Measurements from ENCODE around the gene VAC14. TPM values are rescaled to one million over a fixed set of nuclear protein-coding genes. Genes with fewer than 3 reads are reported as not detected.

The VAC14 gene
- polyA plus RNA-seq, 2 of the 4 experiments (the other 2 are of a cell fraction): 25.3 to 27.0 TPM

GRCh38 chr16:70726892-70727361 lies 74.0 kb downstream of the VAC14 start:
- no peak overlapping the region for H3K4me3 ChIP-seq
- DNase-seq (ENCODE audit: low read depth in 1 of 2, low spot score in 1 of 2) (no peak), ATAC-seq (no peak), FAIRE-seq (no peak)
- H3K4me2 ChIP-seq: no peak overlapping the region
- no peaks in the 10 kb centered on the region for H3K4me1 ChIP-seq
- 96% methylated on average over 9 of the region's 9 CpGs for WGBS (ENCODE audit: missing lambda C conversion rate)
- no peaks in the 10 kb centered on the region for H3K9me3 ChIP-seq
- TF ChIP-seq KDM1A (IDR thresholded peaks at IDR 0.05; ENCODE audit: low read depth): no peak
- CTCF ChIA-PET: interaction anchor here (1.4 to 2.1 kb wide), 4 partner anchors 11 to 45 kb away, joined by 5 to 9 read pairs (median 6); no protein-coding TSS in a partner anchor
- H3K27ac ChIP-seq: no peak overlapping the region
- POLR2A ChIA-PET: no interaction called here

DNA sequence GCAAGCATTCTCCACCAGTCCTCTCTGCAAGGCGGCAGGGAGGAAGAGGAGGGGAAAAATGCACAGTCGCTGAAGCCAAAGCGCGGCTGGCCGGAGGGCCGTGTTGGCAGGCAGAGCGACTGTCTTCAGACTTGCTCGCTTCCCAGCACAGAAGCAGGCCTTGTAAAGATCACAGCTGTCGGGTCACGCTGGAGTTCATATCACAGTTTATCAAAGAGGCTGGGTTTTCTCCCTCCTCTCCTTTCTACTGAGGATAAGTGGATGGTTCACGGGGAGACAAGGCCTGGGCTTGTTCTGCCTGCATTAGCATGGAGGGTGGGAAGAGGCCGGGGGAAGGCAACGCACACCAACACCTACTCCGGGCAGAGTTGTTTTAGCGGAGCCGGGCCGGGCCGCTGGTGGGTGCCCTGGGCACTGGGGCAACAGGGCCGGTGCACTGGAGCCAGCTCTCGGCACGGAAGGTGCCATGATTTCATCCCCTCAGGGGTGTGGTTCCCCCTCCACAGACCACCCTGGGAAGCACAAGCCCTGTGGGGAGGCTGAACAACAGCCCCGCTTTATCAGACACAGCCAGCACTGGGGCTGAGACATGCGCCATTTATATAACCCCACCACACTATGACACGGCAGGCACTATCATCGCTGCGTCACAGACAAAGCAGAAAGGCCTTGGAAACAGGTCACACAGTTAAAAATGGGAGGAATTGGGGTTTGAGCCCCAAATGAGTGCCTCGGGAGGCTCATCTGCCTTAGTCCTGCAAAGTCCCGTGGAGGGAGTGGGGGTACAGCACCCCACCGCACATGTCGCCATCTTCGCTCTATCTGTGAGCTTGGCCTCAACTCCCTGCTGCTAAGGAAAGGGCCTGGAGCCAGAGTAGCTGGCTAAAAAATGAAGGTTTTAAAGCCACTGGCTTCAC lies 74.8 kb downstream of the VAC14 start:
- Histone ChIP-seq H3K9me3 (no peaks in the 10 kb centered on the region), H3K4me2 (no peak overlapping the region), H3K4me1 (no peaks in the 10 kb centered on the region), H3K27ac (no peak overlapping the region), H3K4me3 (no peak overlapping the region)
- FAIRE-seq (no peak), ATAC-seq (no peak), DNase-seq (ENCODE audit: low read depth in 1 of 2, low spot score in 1 of 2) (no peak)
- TF ChIP-seq HOXB13 (CRISPR knock-in tag; IDR thresholded peaks at IDR 0.05; ENCODE audit: low read depth): no peak
- TF ChIP-seq CHD2 (IDR thresholded peaks at IDR 0.05; ENCODE audit: low read length, partially characterized antibody): no peak
- no peak for TF ChIP-seq ESRRA (IDR thresholded peaks at IDR 0.05; ENCODE audit: borderline replicate concordance, low read length)
- TF ChIP-seq CHD4 (IDR thresholded peaks at IDR 0.05; ENCODE audit: borderline replicate concordance): no peak
- no peak for TF ChIP-seq HOXB5 (CRISPR knock-in tag; IDR thresholded peaks at IDR 0.05)
- no peak for TF ChIP-seq JUN (IDR thresholded peaks at IDR 0.05)
- no peak for TF ChIP-seq BHLHE40 (IDR thresholded peaks at IDR 0.05; ENCODE audit: low read depth, low read length)
- no peak for TF ChIP-seq ZSCAN20 (CRISPR knock-in tag; IDR thresholded peaks at IDR 0.05)
- no peak for TF ChIP-seq RNF2 (IDR thresholded peaks at IDR 0.05; ENCODE audit: borderline replicate concordance, low read depth)
- TF ChIP-seq, protein P1, sequence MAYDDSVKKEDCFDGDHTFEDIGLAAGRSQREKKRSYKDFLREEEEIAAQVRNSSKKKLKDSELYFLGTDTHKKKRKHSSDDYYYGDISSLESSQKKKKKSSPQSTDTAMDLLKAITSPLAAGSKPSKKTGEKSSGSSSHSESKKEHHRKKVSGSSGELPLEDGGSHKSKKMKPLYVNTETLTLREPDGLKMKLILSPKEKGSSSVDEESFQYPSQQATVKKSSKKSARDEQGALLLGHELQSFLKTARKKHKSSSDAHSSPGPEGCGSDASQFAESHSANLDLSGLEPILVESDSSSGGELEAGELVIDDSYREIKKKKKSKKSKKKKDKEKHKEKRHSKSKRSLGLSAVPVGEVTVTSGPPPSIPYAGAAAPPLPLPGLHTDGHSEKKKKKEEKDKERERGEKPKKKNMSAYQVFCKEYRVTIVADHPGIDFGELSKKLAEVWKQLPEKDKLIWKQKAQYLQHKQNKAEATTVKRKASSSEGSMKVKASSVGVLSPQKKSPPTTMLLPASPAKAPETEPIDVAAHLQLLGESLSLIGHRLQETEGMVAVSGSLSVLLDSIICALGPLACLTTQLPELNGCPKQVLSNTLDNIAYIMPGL (CRISPR knock-in tag; IDR thresholded peaks at IDR 0.05; ENCODE audit: borderline replicate concordance): no peak
- no peak for TF ChIP-seq SREBF2 (IDR thresholded peaks at IDR 0.05)
- no peak for TF ChIP-seq KDM5A (IDR thresholded peaks at IDR 0.05)
- TF ChIP-seq CEBPB (IDR thresholded peaks at IDR 0.05): no peak
- no peak for TF ChIP-seq PBX3 (IDR thresholded peaks at IDR 0.05)
- CTCF ChIA-PET: interaction anchor here (1.1 to 2.1 kb wide), 6 partner anchors 8 to 46 kb away, joined by 3 to 9 read pairs (median 6); no protein-coding TSS in a partner anchor
- WGBS (ENCODE audit: missing lambda C conversion rate): 96% methylated on average over 31 of the region's 31 CpGs
- POLR2A ChIA-PET: no interaction called here

DNA sequence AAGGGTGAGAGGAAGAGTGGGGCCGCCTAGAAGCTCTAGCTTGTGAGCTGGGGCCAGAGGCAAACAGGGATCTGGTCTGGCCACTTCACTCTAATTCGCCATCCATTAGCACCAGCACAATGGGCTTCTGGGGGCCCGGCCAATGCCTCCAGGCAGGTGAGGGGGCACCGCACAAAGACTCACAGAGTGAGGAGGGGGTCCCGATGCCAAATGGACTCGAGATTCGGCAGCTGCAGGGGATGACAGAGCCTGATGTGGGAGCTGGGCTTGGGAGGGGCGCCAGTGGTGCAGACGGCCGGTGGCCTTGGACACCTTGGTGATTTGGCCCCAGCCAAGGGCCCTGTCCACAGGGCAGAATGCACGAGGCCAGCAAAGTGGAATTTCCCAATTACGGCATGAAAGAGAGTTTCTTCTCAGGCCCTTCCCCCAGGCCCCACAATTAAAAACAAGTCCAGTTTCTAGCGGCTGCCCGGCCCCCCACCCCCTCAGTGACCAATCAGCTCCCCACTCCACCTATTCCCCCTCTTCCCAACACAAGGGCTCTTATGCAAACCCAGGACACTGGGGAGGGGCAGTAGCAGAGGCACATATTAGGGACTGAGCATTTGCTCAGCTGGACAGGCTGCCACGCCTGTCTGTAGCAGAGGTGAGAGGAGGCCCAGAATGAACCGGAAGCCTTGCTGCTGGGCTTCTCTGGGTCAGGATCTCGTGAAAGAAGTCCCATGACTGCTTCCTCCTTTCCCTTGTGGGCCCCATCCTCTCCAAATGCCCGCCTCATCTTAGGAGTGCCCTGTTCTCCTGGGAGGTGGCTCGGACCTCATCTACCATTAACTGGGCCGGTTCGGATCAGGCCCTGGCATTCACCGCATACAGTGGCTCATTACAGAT lies 75.7 kb downstream of the VAC14 start:
- CTCF ChIA-PET: interaction anchor here (1.1 to 2.1 kb wide), 5 partner anchors 9 to 45 kb away, joined by 3 to 9 read pairs (median 4); no protein-coding TSS in a partner anchor
- 91% methylated on average over 20 of the region's 22 CpGs for WGBS (ENCODE audit: missing lambda C conversion rate)
- H3K4me2 ChIP-seq: no peak overlapping the region
- H3K4me1 ChIP-seq: no peaks in the 10 kb centered on the region
- DNase-seq (ENCODE audit: low read depth in 1 of 2, low spot score in 1 of 2): no peak
- POLR2A ChIA-PET: no interaction called here
- no peak for ATAC-seq
- H3K4me3 ChIP-seq: no peak overlapping the region
- TF ChIP-seq SMC3 (IDR thresholded peaks at IDR 0.05) (no peak), E2F6 (IDR thresholded peaks at IDR 0.05; ENCODE audit: borderline replicate concordance, low read depth) (no peak), NFE2L2 (conservative IDR thresholded peaks at IDR 0.05; ENCODE audit: low read length) (no peak), EHF (CRISPR knock-in tag; IDR thresholded peaks at IDR 0.05) (no peak), EHMT2 (IDR thresholded peaks at IDR 0.05; ENCODE audit: low read depth) (no peak), JUN (IDR thresholded peaks at IDR 0.05) (no peak), HOXB13 (CRISPR knock-in tag; IDR thresholded peaks at IDR 0.05; ENCODE audit: low read depth) (no peak), HDAC2 (IDR thresholded peaks at IDR 0.05) (no peak), RARB (CRISPR knock-in tag; IDR thresholded peaks at IDR 0.05) (no peak), POLR2AphosphoS2 (conservative IDR thresholded peaks at IDR 0.05; ENCODE audit: low read length) (no peak)
- TF ChIP-seq, protein P2, sequence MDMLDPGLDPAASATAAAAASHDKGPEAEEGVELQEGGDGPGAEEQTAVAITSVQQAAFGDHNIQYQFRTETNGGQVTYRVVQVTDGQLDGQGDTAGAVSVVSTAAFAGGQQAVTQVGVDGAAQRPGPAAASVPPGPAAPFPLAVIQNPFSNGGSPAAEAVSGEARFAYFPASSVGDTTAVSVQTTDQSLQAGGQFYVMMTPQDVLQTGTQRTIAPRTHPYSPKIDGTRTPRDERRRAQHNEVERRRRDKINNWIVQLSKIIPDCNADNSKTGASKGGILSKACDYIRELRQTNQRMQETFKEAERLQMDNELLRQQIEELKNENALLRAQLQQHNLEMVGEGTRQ (IDR thresholded peaks at IDR 0.05): no peak
- TF ChIP-seq, protein P3, sequence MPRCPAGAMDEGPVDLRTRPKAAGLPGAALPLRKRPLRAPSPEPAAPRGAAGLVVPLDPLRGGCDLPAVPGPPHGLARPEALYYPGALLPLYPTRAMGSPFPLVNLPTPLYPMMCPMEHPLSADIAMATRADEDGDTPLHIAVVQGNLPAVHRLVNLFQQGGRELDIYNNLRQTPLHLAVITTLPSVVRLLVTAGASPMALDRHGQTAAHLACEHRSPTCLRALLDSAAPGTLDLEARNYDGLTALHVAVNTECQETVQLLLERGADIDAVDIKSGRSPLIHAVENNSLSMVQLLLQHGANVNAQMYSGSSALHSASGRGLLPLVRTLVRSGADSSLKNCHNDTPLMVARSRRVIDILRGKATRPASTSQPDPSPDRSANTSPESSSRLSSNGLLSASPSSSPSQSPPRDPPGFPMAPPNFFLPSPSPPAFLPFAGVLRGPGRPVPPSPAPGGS (IDR thresholded peaks at IDR 0.05): no peak
- no peaks in the 10 kb centered on the region for H3K9me3 ChIP-seq
- 0 out of 6 replicates have a peak overlapping the region, but pooled peaks of 1 of the 2 experiments have one; percentile 12 for H3K27ac ChIP-seq
- no peak for FAIRE-seq

Measured in A549 (cell line).